Osteoblast (primary cell): ENCODE results near the gene MPC1L. TPM values are rescaled to one million over a fixed set of nuclear protein-coding genes. Genes with fewer than 3 reads are reported as not detected.
A peak's percentile ranks its signal among the peaks of the same experiment; 100 is the strongest.

Experiments
- DNase-seq: peaks from one replicate; pipeline ENCODE4 v3.0.0; 2011; ENCODE audit warnings: low spot score, mixed read lengths; ENCODE audit not compliant: insufficient read length; ENCODE audit errors: missing footprints
- H2AFZ ChIP-seq: 2 replicates; pipeline ENCODE4 v1.6.0; 2011; ENCODE audit warnings: mild to moderate bottlenecking, low read length
- H3K27ac ChIP-seq: 2 replicates; pipeline ENCODE4 v1.5.1; 2011; ENCODE audit warnings: mild to moderate bottlenecking, low read depth, low read length, moderate library complexity
- H3K27me3 ChIP-seq: 2 replicates; pipeline ENCODE4 v1.6.0; 2012; ENCODE audit warnings: mild to moderate bottlenecking, control low read depth, inconsistent platforms, low read length, moderate library complexity; ENCODE audit not compliant: insufficient read depth
- H3K36me3 ChIP-seq: 2 replicates; pipeline ENCODE4 v1.5.1; 2011; ENCODE audit warnings: mild to moderate bottlenecking, low read length, control low read depth, moderate library complexity; ENCODE audit not compliant: insufficient read depth
- H3K4me1 ChIP-seq: 2 replicates; pipeline ENCODE4 v1.5.1; 2011; ENCODE audit warnings: mild to moderate bottlenecking, low read length, control low read depth, moderate library complexity; ENCODE audit not compliant: insufficient read depth
- H3K4me2 ChIP-seq: 2 replicates; pipeline ENCODE4 v1.6.0; 2011; ENCODE audit warnings: mild to moderate bottlenecking, low read length; ENCODE audit not compliant: insufficient read depth
- H3K4me3 ChIP-seq: fragments of 200-600 bp; sonication (generic); 3 replicates; pipeline ENCODE4 v1.5.1; 2012; ENCODE audit warnings: mild to moderate bottlenecking, low read length, inconsistent platforms; ENCODE audit not compliant: insufficient read depth
- H3K79me2 ChIP-seq: 2 replicates; pipeline ENCODE4 v1.6.0; 2012; ENCODE audit warnings: mild to moderate bottlenecking, low read length, control low read depth, inconsistent platforms; ENCODE audit not compliant: insufficient read depth
- H3K9me3 ChIP-seq: 2 replicates; pipeline ENCODE4 v1.5.1; 2011; ENCODE audit warnings: low read depth, low read length, control low read depth
- H4K20me1 ChIP-seq: 2 replicates; pipeline ENCODE4 v1.6.0; 2012; ENCODE audit warnings: mild to moderate bottlenecking, low read length, control low read depth; ENCODE audit not compliant: insufficient read depth
- CTCF ChIP-seq: IDR thresholded peaks from 2 replicates; pipeline ENCODE4 v1.5.1; 2011; ENCODE audit warnings: mild to moderate bottlenecking, low read depth, low read length, moderate library complexity; ENCODE audit errors: extremely low read depth
- total RNA-seq: library from RNA; depleted of rRNA; stranded (reverse); fragments of >200 nt; gene quantifications from 2 replicates; pipeline ENCODE4 v1.2.3, GENCODE V29; 2012

MPC1L gene
- total RNA-seq, 1 donor, result not detected

DNA sequence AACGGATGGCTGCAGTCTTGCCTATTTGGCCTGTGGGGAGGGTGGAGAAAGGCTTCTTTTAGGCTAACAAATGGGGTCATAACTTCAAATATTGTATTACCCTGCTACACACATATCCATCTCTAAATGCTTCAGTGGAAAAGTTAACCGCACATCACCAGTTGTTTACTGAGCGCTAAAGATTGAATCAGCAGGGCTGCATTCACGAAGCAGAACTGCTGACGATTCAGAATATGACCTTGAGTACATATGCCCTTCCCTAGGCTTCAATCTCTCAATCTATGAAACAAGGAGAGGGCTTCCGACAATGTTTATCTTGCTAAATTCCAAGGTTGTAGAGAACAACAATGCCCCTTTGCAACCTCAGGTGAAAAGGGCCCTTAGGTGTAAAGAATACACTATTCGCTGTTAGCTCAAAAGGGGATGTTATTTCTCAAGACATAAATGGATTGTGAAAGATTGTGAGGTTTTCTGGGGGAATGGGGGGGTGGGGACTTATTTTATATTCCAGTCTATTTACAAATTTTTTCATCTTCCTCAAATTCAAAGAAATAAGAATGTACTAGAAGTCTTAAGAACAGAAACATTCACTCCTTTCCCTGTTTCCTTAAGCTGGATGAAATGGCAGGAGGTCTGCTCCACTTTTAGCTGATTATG, 45.1 kb upstream of the MPC1L start:
- no peak for DNase-seq
- Histone ChIP-seq H3K79me2 (peaks cover 22% of the 10 kb centered on the region), H4K20me1 (peaks cover 12% of the 10 kb centered on the region), H3K4me3 (no peak overlapping the region), H3K27ac (no peak overlapping the region), H3K36me3 (no peaks in the 10 kb centered on the region), H3K4me2 (no peak overlapping the region), H3K4me1 (peaks cover 7% of the 10 kb centered on the region), H3K27me3 (peaks cover 22% of the 10 kb centered on the region), H3K9me3 (no peaks in the 10 kb centered on the region), H2AFZ (no peak overlapping the region)
- no peak for TF ChIP-seq CTCF

DNA sequence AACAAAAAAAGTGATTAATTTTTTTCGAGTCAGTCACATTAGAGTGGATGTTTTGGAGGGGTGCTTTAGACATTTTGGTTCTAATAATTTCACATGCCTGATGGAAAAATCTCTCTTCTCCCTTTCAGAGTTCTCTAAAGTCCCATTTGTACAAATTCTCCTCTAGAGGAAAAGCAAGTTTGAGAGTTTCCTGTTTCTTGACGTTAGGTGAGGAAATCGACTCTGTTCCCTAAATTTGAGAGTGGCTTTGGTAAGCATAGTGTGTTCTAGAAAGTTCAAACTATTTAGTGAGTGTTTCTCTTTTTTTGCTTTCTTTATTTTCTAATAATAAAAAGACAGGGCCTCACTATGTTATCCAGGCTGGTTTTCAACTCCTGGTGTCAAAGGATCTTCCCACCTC, 44.1 kb upstream of the MPC1L start:
- H3K4me2 ChIP-seq, result no peak overlapping the region
- H4K20me1 ChIP-seq, result peaks cover 15% of the 10 kb centered on the region
- TF ChIP-seq CTCF, result no peak
- no peak overlapping the region for H3K27ac ChIP-seq
- no peaks in the 10 kb centered on the region for H3K36me3 ChIP-seq
- H3K4me1 ChIP-seq, result peaks cover 7% of the 10 kb centered on the region
- no peak overlapping the region for H3K4me3 ChIP-seq
- DNase-seq, result no peak
- H2AFZ ChIP-seq, result no peak overlapping the region
- H3K79me2 ChIP-seq, result peaks cover 32% of the 10 kb centered on the region
- no peaks in the 10 kb centered on the region for H3K9me3 ChIP-seq
- peaks cover 22% of the 10 kb centered on the region for H3K27me3 ChIP-seq

DNA sequence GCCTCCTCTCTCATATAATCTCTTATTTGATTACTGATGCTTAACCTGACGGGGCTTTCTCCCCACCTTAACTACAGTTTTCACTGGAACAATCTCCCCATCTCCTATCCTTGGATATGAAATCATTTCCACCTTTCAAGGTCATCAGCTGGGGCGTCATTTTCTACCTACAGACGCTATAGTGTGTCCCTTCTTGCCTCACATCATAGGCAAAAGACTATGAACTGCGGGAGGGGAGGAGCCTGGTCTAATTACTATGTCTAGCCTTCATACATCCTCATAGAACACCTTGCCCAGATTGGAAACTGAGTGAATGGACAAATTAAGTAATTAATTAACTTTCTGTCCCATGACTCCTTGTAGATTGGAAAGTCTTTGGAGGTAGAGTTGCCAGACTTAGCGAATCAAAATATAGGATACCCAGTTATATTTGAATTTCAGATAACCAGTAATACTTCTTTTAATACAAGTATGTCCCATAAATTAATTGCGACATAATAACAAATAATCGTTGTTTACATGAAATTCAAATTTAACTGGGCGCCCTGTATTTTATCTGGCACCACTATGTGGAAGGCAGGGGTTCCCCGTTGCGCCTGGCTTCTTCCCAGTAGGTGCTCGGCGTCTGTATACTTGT, 43.2 kb upstream of the MPC1L start:
- peak overlapping the region; percentile 82 for H3K4me3 ChIP-seq
- peak overlapping the region; percentile 72 for H3K4me2 ChIP-seq
- no peaks in the 10 kb centered on the region for H3K36me3 ChIP-seq
- no peaks in the 10 kb centered on the region for H3K9me3 ChIP-seq
- no peak for TF ChIP-seq CTCF
- H3K79me2 ChIP-seq, result peaks cover 39% of the 10 kb centered on the region
- H4K20me1 ChIP-seq, result peaks cover 15% of the 10 kb centered on the region
- peaks cover 7% of the 10 kb centered on the region for H3K4me1 ChIP-seq
- H3K27me3 ChIP-seq, result peaks cover 22% of the 10 kb centered on the region
- peak overlapping the region; percentile 90 for H2AFZ ChIP-seq
- no peak for DNase-seq
- peak overlapping the region; percentile 62 for H3K27ac ChIP-seq

- Histone ChIP-seq H3K9me3 (no peaks in the 10 kb centered on the region), H3K27me3 (peaks cover 22% of the 10 kb centered on the region), H3K79me2 (peaks cover 45% of the 10 kb centered on the region), H3K4me2 (peak within 1 kb of the TSS; percentile 84), H3K27ac (peak within 1 kb of the TSS; percentile 63), H3K4me3 (peak within 1 kb of the TSS; percentile 82), H3K36me3 (no peaks in the 10 kb centered on the region), H4K20me1 (peaks cover 19% of the 10 kb centered on the region), H2AFZ (peak within 1 kb of the TSS; percentile 90), H3K4me1 (peaks cover 7% of the 10 kb centered on the region)
- DNase-seq, result peak; percentile 93
- no peak for TF ChIP-seq CTCF
Observed at GRCh38 chrX:40580537-40581335, 42.5 kb upstream of the MPC1L start, which contains the start of gene ATP6AP2. TSS of gene ATP6AP2 (plus strand) at chrX:40580970. CDS start at chrX:40581066, 96 bp downstream.
